ENCODE measurements around the gene KIF1C. TPM values are rescaled to one million over a fixed set of nuclear protein-coding genes. Genes with fewer than 3 reads are reported as not detected.

Gene KIF1C
- total RNA-seq, 1 donor from 2014 or later: 94.7 TPM

DNA sequence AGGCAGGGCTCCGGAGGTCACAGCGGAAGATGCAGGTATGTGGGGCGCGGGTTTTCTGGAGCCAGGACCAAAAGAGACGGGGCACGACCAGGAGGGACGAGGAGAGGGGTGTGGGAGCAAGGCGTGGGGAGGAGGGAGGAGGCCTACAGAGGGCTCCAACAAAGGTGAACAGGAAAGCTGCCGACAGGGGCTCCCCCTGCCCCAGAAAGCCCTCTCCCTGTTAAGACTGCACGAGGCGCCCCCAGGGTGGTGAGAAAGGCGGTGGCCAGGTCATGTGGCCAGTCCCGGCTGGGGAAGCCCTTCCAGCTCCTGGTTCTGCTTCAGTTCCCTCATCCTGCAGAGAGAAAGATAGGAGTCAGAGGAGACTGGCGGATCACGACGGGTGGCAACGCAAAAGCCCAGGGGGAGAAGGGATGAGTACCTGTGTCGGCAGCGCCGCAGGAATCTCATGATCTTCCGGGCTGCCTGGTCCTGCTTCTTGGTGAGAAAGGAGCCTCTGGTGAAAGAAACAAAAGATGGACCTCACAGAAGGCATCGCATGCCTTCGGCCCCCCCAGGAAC is 29.2 kb upstream of the KIF1C start:
- DNase-seq (ENCODE audit: low read depth, low spot score): no peak

- no peak for DNase-seq (ENCODE audit: low read depth, low spot score)
Observed at GRCh38 chr17:4969047-4969550, 28.7 kb upstream of the KIF1C start.

GRCh38 chr17:4969551-4970173 is 28.1 kb upstream of the KIF1C start:
- DNase-seq (ENCODE audit: low read depth, low spot score): no peak

DNA sequence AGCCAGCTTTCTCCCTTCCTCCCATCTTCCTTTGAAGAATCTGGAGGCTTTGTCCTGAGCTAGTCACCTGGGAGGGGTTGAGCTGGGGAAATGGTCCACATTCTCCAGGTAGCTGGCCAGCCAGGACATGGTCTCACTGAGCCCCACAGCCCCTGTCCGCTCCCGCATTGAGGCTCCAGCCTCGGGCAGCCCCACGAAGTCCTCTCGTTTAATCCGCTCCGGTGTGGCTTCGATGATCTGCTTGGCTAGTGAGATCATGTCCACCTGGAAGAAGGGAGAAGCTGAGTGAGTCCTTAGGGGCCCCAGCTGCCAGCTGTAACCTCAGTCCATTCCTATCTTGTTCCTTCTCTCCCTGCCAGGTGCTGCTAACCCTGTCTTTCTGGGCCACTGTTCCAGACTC is 27.5 kb upstream of the KIF1C start:
- no peak for DNase-seq (ENCODE audit: low read depth, low spot score)

DNA sequence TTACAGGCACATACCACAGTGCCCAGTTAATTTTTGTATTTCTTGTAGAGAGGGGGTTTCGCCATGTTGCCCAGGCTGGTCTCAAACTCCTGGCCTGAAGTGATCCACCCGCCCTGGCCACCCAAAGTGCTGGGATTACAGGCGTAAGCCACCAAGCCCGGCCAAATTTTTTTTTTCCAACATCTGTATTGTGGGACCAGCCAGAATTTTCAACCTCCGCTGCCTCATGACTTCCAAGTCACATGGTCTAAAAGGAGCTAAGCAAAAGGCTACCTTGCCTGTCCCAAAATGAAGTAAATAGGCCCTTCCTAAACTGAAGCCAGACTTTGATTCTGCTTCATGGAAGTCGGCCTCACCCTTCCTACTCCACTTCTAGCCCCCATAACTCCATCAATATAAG is 25.9 kb upstream of the KIF1C start:
- no peak for DNase-seq (ENCODE audit: low read depth, low spot score)

DNA sequence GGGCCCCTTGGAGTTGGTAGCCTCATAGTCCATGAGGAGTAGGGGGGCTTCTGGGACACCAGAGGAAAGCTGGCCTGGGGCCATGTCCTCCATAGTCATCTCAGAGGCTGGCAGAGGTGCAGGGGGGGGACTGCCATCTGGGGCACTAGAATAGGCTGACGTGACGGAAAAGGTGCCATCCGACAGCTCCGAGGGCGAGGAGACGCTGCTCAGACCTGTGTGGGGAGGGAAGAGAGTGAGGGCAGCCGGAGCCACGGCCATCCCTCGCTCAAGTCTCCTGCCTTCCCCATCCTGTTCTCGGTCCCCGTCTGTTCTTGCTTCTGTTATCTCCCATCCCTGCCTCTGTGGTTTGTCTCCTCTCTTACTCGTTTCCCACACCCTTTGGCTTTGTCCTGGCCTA is 25.4 kb upstream of the KIF1C start:
- no peak for DNase-seq (ENCODE audit: low read depth, low spot score)

- no peak for DNase-seq (ENCODE audit: low read depth, low spot score)
Observed at GRCh38 chr17:4972752-4973151, 25.0 kb upstream of the KIF1C start.

- DNase-seq (ENCODE audit: low read depth, low spot score): no peak
Observed at GRCh38 chr17:4973256-4974114, 24.3 kb upstream of the KIF1C start.

DNA sequence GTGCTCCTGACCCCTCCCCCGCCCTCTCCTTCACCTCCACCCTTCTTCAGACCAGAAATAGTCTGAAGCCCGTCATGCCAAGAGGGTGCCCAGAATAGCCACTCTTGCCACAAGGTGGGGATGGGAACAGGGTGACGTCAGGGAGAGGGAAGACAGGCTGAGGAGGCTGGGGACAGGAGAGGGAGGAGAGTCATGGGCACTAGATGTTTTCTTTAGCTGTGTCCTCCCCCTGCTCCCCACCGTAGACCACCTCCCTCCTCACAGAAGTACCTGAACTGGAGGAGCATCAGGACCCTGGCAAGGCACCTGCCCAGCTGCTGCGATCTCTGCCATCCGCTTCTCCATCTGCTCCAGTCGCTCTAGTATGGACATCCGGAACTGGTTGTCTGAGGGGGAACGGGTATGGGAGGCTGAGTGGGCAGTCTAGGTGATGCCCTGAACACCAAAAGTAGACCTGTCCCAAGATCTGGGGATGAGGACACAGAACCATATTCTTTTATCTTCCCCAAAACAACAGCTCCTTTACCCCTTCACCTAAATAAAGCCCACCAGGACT is 23.6 kb upstream of the KIF1C start:
- no peak for DNase-seq (ENCODE audit: low read depth, low spot score)

- DNase-seq (ENCODE audit: low read depth, low spot score): no peak
Observed at GRCh38 chr17:4978726-4979125, 19.0 kb upstream of the KIF1C start.

DNA sequence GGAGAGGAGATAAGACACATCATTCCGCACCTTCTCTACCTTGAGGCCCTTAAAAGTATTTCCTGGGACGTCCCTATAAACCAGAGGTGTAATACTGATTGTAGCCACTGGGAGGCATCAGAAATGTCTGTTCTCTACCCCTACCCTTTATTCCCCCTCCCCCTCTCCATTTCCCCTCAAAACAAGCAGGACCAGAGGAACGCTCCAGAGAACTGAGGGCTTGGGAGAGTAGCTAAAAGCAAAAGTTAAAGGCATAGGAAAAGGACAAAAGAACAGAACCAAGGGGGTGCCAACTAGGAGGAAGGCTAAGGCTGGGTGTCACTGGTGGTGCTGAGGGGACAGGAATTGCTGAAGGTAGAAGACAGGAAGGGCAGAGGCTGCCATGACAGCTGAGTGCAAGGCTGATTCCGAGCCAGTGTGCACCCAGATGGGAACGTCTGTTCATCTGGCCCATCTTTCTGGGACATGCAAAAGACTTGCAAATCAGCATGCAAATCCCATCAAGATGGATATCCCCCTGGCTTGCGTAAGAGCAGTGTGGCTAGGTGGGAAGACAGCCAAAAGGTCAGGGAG is 17.0 kb upstream of the KIF1C start:
- no peak for DNase-seq (ENCODE audit: low read depth, low spot score)

DNA sequence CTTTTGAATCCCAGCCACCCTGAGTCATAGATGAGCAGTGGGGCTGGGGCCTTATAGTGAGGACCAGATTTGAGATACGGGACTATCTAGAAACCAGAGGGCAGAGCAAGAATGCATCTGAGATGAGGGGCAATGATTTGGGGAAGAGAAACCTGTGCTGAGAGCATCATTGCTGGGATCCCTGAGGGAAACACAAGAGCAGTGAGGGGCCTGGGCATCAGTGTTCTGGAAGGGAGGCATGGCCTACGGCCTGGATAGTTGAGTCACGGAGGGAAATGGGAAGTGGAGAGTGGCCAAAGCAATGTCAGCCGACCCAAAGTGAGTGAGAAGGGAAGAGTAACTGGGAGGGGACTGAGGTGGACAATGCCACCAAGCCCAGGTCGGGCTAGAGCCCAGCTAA is 15.4 kb upstream of the KIF1C start:
- DNase-seq (ENCODE audit: low read depth, low spot score): no peak

DNA sequence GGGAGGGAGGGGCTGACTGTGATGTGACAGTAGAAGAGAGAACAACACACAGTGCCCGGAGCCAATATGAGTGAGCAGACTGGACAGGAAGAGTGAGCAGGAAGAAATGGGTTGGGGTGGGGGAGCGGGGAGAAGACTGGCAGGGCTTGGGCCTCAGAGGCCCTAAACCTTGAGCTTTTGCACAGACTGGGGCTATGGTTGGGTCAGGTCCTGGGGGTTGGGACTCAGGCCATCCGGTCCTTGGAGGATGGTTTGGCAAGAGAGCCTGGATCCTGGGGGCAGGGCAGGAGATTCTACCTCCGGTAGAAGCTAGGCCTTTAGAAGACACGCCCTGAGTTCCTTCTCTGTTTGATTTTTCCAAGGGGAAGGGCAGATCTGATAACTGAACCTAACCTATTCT is 11.3 kb upstream of the KIF1C start:
- DNase-seq (ENCODE audit: low read depth, low spot score): no peak

GRCh38 chr17:4986951-4987766 is 10.6 kb upstream of the KIF1C start, which contains the start of gene CAMTA2:
TSS of gene CAMTA2 (minus strand) at chr17:4987675. CDS start at chr17:4986222, 1,453 bp downstream.
- DNase-seq (ENCODE audit: low read depth, low spot score): no peak

DNA sequence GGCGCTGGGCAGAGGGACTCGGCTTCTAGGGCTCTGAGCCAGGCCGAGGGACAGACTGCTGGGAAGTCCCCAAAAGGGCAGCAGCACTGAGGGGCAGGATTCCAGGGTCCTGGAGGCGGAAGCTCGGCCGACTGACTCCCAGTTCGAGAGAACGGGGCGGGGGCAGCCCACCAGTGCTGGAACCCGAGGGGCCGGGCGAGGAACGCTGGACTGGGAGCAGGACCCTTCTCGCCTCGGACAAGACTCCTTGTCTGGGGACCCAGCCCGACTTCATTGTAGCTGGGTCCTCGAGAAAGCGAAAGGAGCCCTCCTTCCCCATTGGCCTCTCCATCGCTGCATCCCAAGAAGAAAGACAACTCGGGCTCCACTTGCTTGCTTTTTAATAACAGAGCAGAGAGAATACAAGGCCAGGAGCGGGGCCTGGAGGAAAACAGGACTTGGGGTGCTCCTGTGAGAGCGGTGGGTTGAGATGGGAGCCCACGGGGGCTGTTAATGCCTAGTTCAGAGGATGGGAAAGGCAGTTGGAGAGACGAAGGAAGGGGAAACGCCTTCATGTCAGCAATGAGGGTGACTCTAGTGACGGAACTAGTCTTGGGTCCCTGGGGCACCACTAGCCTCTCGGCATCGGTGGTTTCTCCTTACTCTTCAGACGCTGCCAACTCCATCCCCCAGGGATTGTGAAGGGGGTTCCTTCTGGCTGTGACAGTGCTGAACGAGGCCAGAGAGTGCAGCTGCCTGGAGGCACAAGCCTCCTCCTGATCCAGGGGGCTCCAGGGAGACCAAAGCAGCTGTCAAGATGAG is 9.8 kb upstream of the KIF1C start:
- no peak for DNase-seq (ENCODE audit: low read depth, low spot score)

GRCh38 chr17:4994081-4994595 is 3.6 kb upstream of the KIF1C start:
- no peak for DNase-seq (ENCODE audit: low read depth, low spot score)

- DNase-seq (ENCODE audit: low read depth, low spot score): no peak
Observed at GRCh38 chr17:4998027-4998731, 429 bp downstream of the KIF1C start.

GRCh38 chr17:4998732-4999429 is 1.1 kb downstream of the KIF1C start:
- DNase-seq (ENCODE audit: low read depth, low spot score): no peak
